Natural killer cell treated with Interleukin-12 subunit alpha and Interleukin-12 subunit beta and Interleukin-15 and Interleukin-18, amount 100 ng/mL, for 72 hours (primary cell): ENCODE measurements around the gene CRCP. TPM values are rescaled to one million over a fixed set of nuclear protein-coding genes. Genes with fewer than 3 reads are reported as not detected.
"Not testable (repeated sequence)": the region's sequence is repeated elsewhere in the genome, so short reads cannot be mapped to it uniquely, and the experiment has no call there.

Experiments
- ATAC-seq, 2 donors: fragments of 150-1000 bp; cut with Tn5 transposase in 1 of 2; sonication (Bioruptor Pico), chemical (Tn5 transposase) in 1 of 2; 2 replicates each; pipeline ENCODE4 v1.10.0; 2021
- DNase-seq: peaks from one replicate; pipeline ENCODE4 v3.0.0; 2022; ENCODE audit warnings: low spot score
- H3K27ac Mint-ChIP-seq, 2 donors: 1 replicate in 1 of 2; 2 replicates in 1 of 2; pipeline ENCODE4 v1.8.0; 2022; ENCODE audit warnings: mixed read lengths in 2 of 2, mild to moderate bottlenecking in 1 of 2, moderate library complexity in 1 of 2
- H3K27me3 Mint-ChIP-seq, 2 donors: 1 replicate in 1 of 2; 2 replicates in 1 of 2; pipeline ENCODE4 v1.8.0; 2022; ENCODE audit warnings: mixed read lengths in 2 of 2
- H3K36me3 Mint-ChIP-seq: one replicate; pipeline ENCODE4 v1.8.0; 2022; ENCODE audit warnings: mixed read lengths
- H3K4me1 Mint-ChIP-seq, 2 donors: 1 replicate in 1 of 2; 2 replicates in 1 of 2; pipeline ENCODE4 v1.8.0; 2022; ENCODE audit warnings: low read depth in 2 of 2, mixed read lengths in 2 of 2, mild to moderate bottlenecking in 1 of 2
- H3K4me3 Mint-ChIP-seq: one replicate; pipeline ENCODE4 v1.8.0; 2022; ENCODE audit warnings: mixed read lengths
- H3K9me3 Mint-ChIP-seq: 2 replicates; pipeline ENCODE4 v1.8.0; 2022; ENCODE audit warnings: mixed read lengths
- total RNA-seq, 2 donors: library from RNA; stranded (reverse); gene quantifications; one replicate each; pipeline ENCODE4 v1.2.3, GENCODE V29; 2022

The CRCP gene
- total RNA-seq, 2 donors from 2014 or later: 45.8 to 54.7 TPM

GRCh38 chr7:66152371-66153191, 37.9 kb downstream of the CRCP start:
- peaks cover 23 to 24% of the 10 kb centered on the region in 2 donors for H3K4me1 Mint-ChIP-seq
- ATAC-seq: no peak
- peak overlapping the region in 1 of 2 donors; percentile 77 for H3K27ac Mint-ChIP-seq
- no peak overlapping the region for H3K4me3 Mint-ChIP-seq
- H3K36me3 Mint-ChIP-seq: peaks cover 12% of the 10 kb centered on the region
- H3K9me3 Mint-ChIP-seq: no peaks in the 10 kb centered on the region
- no peak for DNase-seq
- no peaks in the 10 kb centered on the region for H3K27me3 Mint-ChIP-seq

- ATAC-seq (no peak), DNase-seq (no peak)
- Mint-ChIP-seq H3K4me3 (no peak overlapping the region), H3K27ac (no peak overlapping the region), H3K9me3 (no peaks in the 10 kb centered on the region), H3K36me3 (peaks cover 9% of the 10 kb centered on the region), H3K27me3 (no peaks in the 10 kb centered on the region), H3K4me1 (peaks cover 16 to 18% of the 10 kb centered on the region in 2 donors)
Observed at GRCh38 chr7:66153691-66154090, 39.0 kb downstream of the CRCP start.

- H3K27ac Mint-ChIP-seq, H3K9me3 Mint-ChIP-seq, ATAC-seq, DNase-seq, H3K36me3 Mint-ChIP-seq, H3K4me1 Mint-ChIP-seq, H3K27me3 Mint-ChIP-seq, H3K4me3 Mint-ChIP-seq: not testable (repeated sequence)
Observed at GRCh38 chr7:66156035-66156434, 41.4 kb downstream of the CRCP start.

- peaks cover 0 to 1% of the 10 kb centered on the region in 2 donors for H3K4me1 Mint-ChIP-seq
- H3K27me3 Mint-ChIP-seq: no peaks in the 10 kb centered on the region
- no peak overlapping the region for H3K27ac Mint-ChIP-seq
- ATAC-seq (no peak), DNase-seq (no peak)
- H3K9me3 Mint-ChIP-seq: no peaks in the 10 kb centered on the region
- H3K4me3 Mint-ChIP-seq: no peak overlapping the region
- peaks cover 3% of the 10 kb centered on the region for H3K36me3 Mint-ChIP-seq
Observed at GRCh38 chr7:66157060-66157459, 42.4 kb downstream of the CRCP start.

- no peak overlapping the region for H3K4me3 Mint-ChIP-seq
- ATAC-seq: no peak
- no peaks in the 10 kb centered on the region for H3K27me3 Mint-ChIP-seq
- no peak for DNase-seq
- H3K4me1 Mint-ChIP-seq: peaks cover 0 to 3% of the 10 kb centered on the region in 2 donors
- no peaks in the 10 kb centered on the region for H3K9me3 Mint-ChIP-seq
- no peaks in the 10 kb centered on the region for H3K36me3 Mint-ChIP-seq
- no peak overlapping the region for H3K27ac Mint-ChIP-seq
Observed at GRCh38 chr7:66162622-66163021, 48.0 kb downstream of the CRCP start.

GRCh38 chr7:66163186-66163610, 48.6 kb downstream of the CRCP start:
- Mint-ChIP-seq H3K4me3 (no peak overlapping the region), H3K36me3 (no peaks in the 10 kb centered on the region), H3K9me3 (no peaks in the 10 kb centered on the region), H3K27me3 (no peaks in the 10 kb centered on the region), H3K4me1 (peaks cover 3% of the 10 kb centered on the region in 2 donors), H3K27ac (no peak overlapping the region)
- DNase-seq (no peak), ATAC-seq (peak in 1 of 2 donors; percentile 56)

- Mint-ChIP-seq H3K36me3 (no peaks in the 10 kb centered on the region), H3K4me1 (peaks cover 3 to 4% of the 10 kb centered on the region in 2 donors), H3K27ac (no peak overlapping the region), H3K27me3 (no peaks in the 10 kb centered on the region), H3K9me3 (no peaks in the 10 kb centered on the region), H3K4me3 (no peak overlapping the region)
- ATAC-seq (no peak), DNase-seq (no peak)
Observed at GRCh38 chr7:66164356-66164755, 49.7 kb downstream of the CRCP start.

GRCh38 chr7:66167773-66168387, 53.2 kb downstream of the CRCP start:
- Mint-ChIP-seq H3K27ac (no peak overlapping the region), H3K9me3 (no peaks in the 10 kb centered on the region), H3K36me3 (no peaks in the 10 kb centered on the region), H3K4me1 (peaks cover 0 to 4% of the 10 kb centered on the region in 2 donors), H3K27me3 (no peaks in the 10 kb centered on the region), H3K4me3 (no peak overlapping the region)
- ATAC-seq (no peak), DNase-seq (no peak)

GRCh38 chr7:66169616-66170015, 55.0 kb downstream of the CRCP start:
- Mint-ChIP-seq H3K4me1 (peaks cover 0 to 4% of the 10 kb centered on the region in 2 donors), H3K4me3 (no peak overlapping the region), H3K27ac (no peak overlapping the region), H3K9me3 (no peaks in the 10 kb centered on the region), H3K27me3 (no peaks in the 10 kb centered on the region), H3K36me3 (no peaks in the 10 kb centered on the region)
- ATAC-seq: no peak
- DNase-seq: no peak

GRCh38 chr7:66170309-66171231, 55.9 kb downstream of the CRCP start:
- no peak overlapping the region for H3K4me3 Mint-ChIP-seq
- no peaks in the 10 kb centered on the region for H3K36me3 Mint-ChIP-seq
- no peak for DNase-seq
- H3K4me1 Mint-ChIP-seq: peaks cover 0 to 4% of the 10 kb centered on the region in 2 donors
- H3K27ac Mint-ChIP-seq: no peak overlapping the region
- ATAC-seq: peak in 1 of 2 donors; percentile 24
- no peaks in the 10 kb centered on the region for H3K9me3 Mint-ChIP-seq
- no peaks in the 10 kb centered on the region for H3K27me3 Mint-ChIP-seq

- not testable (repeated sequence) for H3K36me3 Mint-ChIP-seq, H3K9me3 Mint-ChIP-seq, H3K27ac Mint-ChIP-seq, H3K4me3 Mint-ChIP-seq, H3K27me3 Mint-ChIP-seq, ATAC-seq, H3K4me1 Mint-ChIP-seq, DNase-seq
Observed at GRCh38 chr7:66172536-66173401, 58.1 kb downstream of the CRCP start.

GRCh38 chr7:66173856-66174255, 59.2 kb downstream of the CRCP start:
- H3K4me1 Mint-ChIP-seq: no peaks in the 10 kb centered on the region
- no peaks in the 10 kb centered on the region for H3K27me3 Mint-ChIP-seq
- no peaks in the 10 kb centered on the region for H3K36me3 Mint-ChIP-seq
- DNase-seq: no peak
- no peaks in the 10 kb centered on the region for H3K9me3 Mint-ChIP-seq
- ATAC-seq: no peak
- no peak overlapping the region for H3K4me3 Mint-ChIP-seq
- H3K27ac Mint-ChIP-seq: no peak overlapping the region

GRCh38 chr7:66175006-66175405, 60.4 kb downstream of the CRCP start:
- not testable (repeated sequence) for H3K9me3 Mint-ChIP-seq, H3K27me3 Mint-ChIP-seq, H3K36me3 Mint-ChIP-seq, DNase-seq, H3K27ac Mint-ChIP-seq, H3K4me1 Mint-ChIP-seq, ATAC-seq, H3K4me3 Mint-ChIP-seq
